IMR-90 (cell line): ENCODE measurements around the gene TRUB2. TPM values are rescaled to one million over a fixed set of nuclear protein-coding genes. Genes with fewer than 3 reads are reported as not detected.

ENCODE experiments used
- ATAC-seq: fragments of 200-7000 bp; cut with Tn5 transposase; 2 replicates; pipeline ENCODE4 v1.9.1; 2020; ENCODE audit warnings: low read depth, mild to moderate bottlenecking, moderate library complexity
- BruUV-seq: library from RNA; stranded (reverse); fragments of 400-500 nt; replicated peaks from 2 replicates; lab custom pipeline; 2021; lab: Mats Ljungman, UMichigan
- CTCF ChIA-PET: fragments of 300-600 bp; formaldehyde crosslinking; extraction: SDS; loops from one replicate; lab custom pipeline; 2021; ENCODE audit warnings: antibody characterized with exemption; lab: Yijun Ruan, JAX
- POLR2A ChIA-PET: fragments of 300-600 bp; sonication (Branson Sonifier 250); formaldehyde crosslinking; loops from one replicate; lab custom pipeline; 2022; ENCODE audit warnings: antibody characterized with exemption; ENCODE audit not compliant: unreplicated experiment; lab: Charles Lee
- DNase-seq: peaks from one replicate; pipeline ENCODE4 v3.0.0; 2013
- H2AFZ ChIP-seq: replicated peaks from 2 replicates; pipeline ENCODE3; 2013; ENCODE audit warnings: low read length, mild to moderate bottlenecking; ENCODE audit not compliant: poor library complexity
- H2AK5ac ChIP-seq: 2 replicates; pipeline ENCODE4 v1.6.1; 2013; ENCODE audit warnings: low read depth, low read length, inconsistent platforms
- H2AK9ac ChIP-seq: replicated peaks from 2 replicates; pipeline ENCODE3; 2013; ENCODE audit warnings: mild to moderate bottlenecking, low read depth, low read length, moderate library complexity; ENCODE audit not compliant: poor library complexity
- H2BK120ac ChIP-seq: 2 replicates; pipeline ENCODE4 v1.6.1; 2013; ENCODE audit warnings: low read depth, low read length, inconsistent platforms
- H2BK15ac ChIP-seq: 3 replicates; pipeline ENCODE4 v1.6.1; 2013; ENCODE audit warnings: low read depth, low read length, inconsistent platforms
- H2BK20ac ChIP-seq: 2 replicates; pipeline ENCODE4 v1.6.1; 2013; ENCODE audit warnings: low read depth, mild to moderate bottlenecking, inconsistent platforms, low read length, moderate library complexity
- H2BK5ac ChIP-seq: 2 replicates; pipeline ENCODE4 v1.6.1; 2013; ENCODE audit warnings: mild to moderate bottlenecking, low read depth, low read length, inconsistent platforms; ENCODE audit not compliant: poor library complexity, severe bottlenecking
- H3K14ac ChIP-seq: replicated peaks from 2 replicates; pipeline ENCODE4 v1.6.1; 2013; ENCODE audit warnings: low read depth, low read length, inconsistent platforms
- H3K18ac ChIP-seq: 2 replicates; pipeline ENCODE4 v1.6.1; 2013; ENCODE audit warnings: low read depth, low read length, control low read depth
- H3K23ac ChIP-seq: 2 replicates; pipeline ENCODE4 v1.6.1; 2013; ENCODE audit warnings: low read depth, low read length, inconsistent platforms
- H3K27ac ChIP-seq: 2 replicates; pipeline ENCODE4 v1.5.1; 2013; ENCODE audit warnings: mild to moderate bottlenecking, control low read depth, low read length; ENCODE audit not compliant: insufficient read depth
- H3K27me3 ChIP-seq: 2 replicates; pipeline ENCODE4 v1.6.1; 2013; ENCODE audit warnings: low read length; ENCODE audit not compliant: control insufficient read depth, insufficient read depth
- H3K36me3 ChIP-seq: 2 replicates; pipeline ENCODE4 v1.6.1; 2013; ENCODE audit warnings: low read length, mixed read lengths; ENCODE audit not compliant: control insufficient read depth, insufficient read depth
- H3K4ac ChIP-seq: 2 replicates; pipeline ENCODE4 v1.6.1; 2013; ENCODE audit warnings: low read depth, low read length, inconsistent platforms
- H3K4me1 ChIP-seq: 2 replicates; pipeline ENCODE4 v1.6.1; 2013; ENCODE audit warnings: low read length, mixed read lengths; ENCODE audit not compliant: control insufficient read depth, insufficient read depth
- H3K4me2 ChIP-seq: 2 replicates; pipeline ENCODE4 v1.6.1; 2013; ENCODE audit warnings: low read depth, mild to moderate bottlenecking, control low read depth, low read length, moderate library complexity
- H3K4me3 ChIP-seq: 2 replicates; pipeline ENCODE4 v1.5.1; 2013; ENCODE audit warnings: low read depth, mild to moderate bottlenecking, control low read depth, low read length, moderate library complexity; ENCODE audit not compliant: insufficient read depth
- H3K56ac ChIP-seq: 2 replicates; pipeline ENCODE4 v1.6.1; 2013; ENCODE audit warnings: low read length, inconsistent platforms; ENCODE audit not compliant: insufficient read depth; ENCODE audit errors: extremely low read depth
- H3K79me1 ChIP-seq, 2 experiments: 2 replicates each; pipeline ENCODE4 v1.6.1; 2013; ENCODE audit warnings: low read length in 2 of 2, inconsistent platforms in 1 of 2, low read depth in 1 of 2
- H3K9ac ChIP-seq: 2 replicates; pipeline ENCODE4 v1.6.1; 2013; ENCODE audit warnings: low read depth, low read length, control low read depth
- H3K9me1 ChIP-seq: 2 replicates; pipeline ENCODE4 v1.6.1; 2013; ENCODE audit warnings: low read length, inconsistent platforms; ENCODE audit not compliant: insufficient read depth
- H3K9me3 ChIP-seq: 2 replicates; pipeline ENCODE4 v1.6.1; 2013; ENCODE audit warnings: low read length; ENCODE audit not compliant: control insufficient read depth, insufficient read depth
- H4K20me1 ChIP-seq: 2 replicates; pipeline ENCODE4 v1.6.1; 2013; ENCODE audit warnings: low read length, inconsistent platforms; ENCODE audit not compliant: insufficient read depth
- H4K5ac ChIP-seq: 2 replicates; pipeline ENCODE4 v1.6.1; 2013; ENCODE audit warnings: mild to moderate bottlenecking, low read depth, low read length, control low read depth
- H4K8ac ChIP-seq, 2 experiments: 2 replicates each; pipeline ENCODE4 v1.6.1; 2013; ENCODE audit warnings: low read depth in 2 of 2, low read length in 2 of 2, control low read depth in 1 of 2, inconsistent platforms in 1 of 2
- H4K91ac ChIP-seq: 2 replicates; pipeline ENCODE4 v1.6.1; 2013; ENCODE audit warnings: low read depth, low read length, inconsistent platforms; ENCODE audit not compliant: insufficient read depth
- BHLHE40 ChIP-seq: fragments of 150-350 bp; IDR thresholded peaks from 2 replicates; pipeline ENCODE4 v1.6.1; 2016; ENCODE audit warnings: mild to moderate bottlenecking, low read depth, low read length
- CEBPB ChIP-seq: IDR thresholded peaks from 2 replicates; pipeline ENCODE4 v1.6.1; 2012; ENCODE audit warnings: low read depth, low read length, improper control_type of control experiment
- CHD1 ChIP-seq: IDR thresholded peaks from 2 replicates; pipeline ENCODE4 v1.6.1; 2012; ENCODE audit warnings: low read depth, low read length, improper control_type of control experiment
- FOS ChIP-seq: fragments of 150-350 bp; IDR thresholded peaks from 2 replicates; pipeline ENCODE4 v1.6.1; 2016; ENCODE audit warnings: low read depth, low read length
- MAFK ChIP-seq: IDR thresholded peaks from 2 replicates; pipeline ENCODE4 v1.6.1; 2012; ENCODE audit warnings: low read depth, low read length, improper control_type of control experiment
- MAZ ChIP-seq: IDR thresholded peaks from 2 replicates; pipeline ENCODE4 v1.6.1; 2012; ENCODE audit warnings: low read depth, mild to moderate bottlenecking, low read length, improper control_type of control experiment, moderate library complexity, borderline replicate concordance
- MXI1 ChIP-seq: IDR thresholded peaks from 2 replicates; pipeline ENCODE4 v1.6.1; 2012; ENCODE audit warnings: low read depth, mild to moderate bottlenecking, low read length, moderate library complexity, borderline replicate concordance
- POLR2A ChIP-seq: IDR thresholded peaks from 2 replicates; pipeline ENCODE4 v1.6.1; 2012; ENCODE audit warnings: mild to moderate bottlenecking, low read depth, low read length
- RAD21 ChIP-seq: IDR thresholded peaks from 2 replicates; pipeline ENCODE4 v1.6.1; 2012; ENCODE audit warnings: low read length, improper control_type of control experiment
- RCOR1 ChIP-seq: IDR thresholded peaks from 2 replicates; pipeline ENCODE4 v1.6.1; 2012; ENCODE audit warnings: mild to moderate bottlenecking, low read length, improper control_type of control experiment; ENCODE audit not compliant: insufficient replicate concordance
- RFX5 ChIP-seq: IDR thresholded peaks from 2 replicates; pipeline ENCODE4 v1.8.0; 2012; ENCODE audit warnings: low read depth, mild to moderate bottlenecking, low read length, moderate library complexity
- SMC3 ChIP-seq: fragments of 150-350 bp; IDR thresholded peaks from 2 replicates; pipeline ENCODE4 v1.6.1; 2016; ENCODE audit warnings: low read depth, mild to moderate bottlenecking, antibody characterized with exemption, low read length, moderate library complexity
- WGBS, 2 experiments: methylation state at CpG; one replicate each; pipeline versions ENCODE4 v1.1.5 to v1.1.7; 2013; ENCODE audit warnings: missing lambda C conversion rate in 2 of 2; ENCODE audit not compliant: insufficient read length in 1 of 2; ENCODE audit errors: extremely low coverage in 2 of 2; 5-methylcytosine and 5-hydroxymethylcytosine counted together
- dilution Hi-C: fragments of 300-500 bp; cut with HindIII; formaldehyde crosslinking; loops from one replicate; pipeline ENCODE4 v1.14.3; 2018; ENCODE audit warnings: low sequenced_read_pairs; ENCODE audit not compliant: unreplicated experiment
- in situ Hi-C: fragments of 300-500 bp; cut with MboI; formaldehyde crosslinking; loops from 3 replicates; pipeline ENCODE4 v1.14.3; 2019; ENCODE audit warnings: low sequenced_read_pairs, inconsistent platforms, mixed read lengths
- intact Hi-C: fragments of 100-400 bp; cut with micrococcal nuclease; formaldehyde crosslinking; loops from 2 replicates; pipeline ENCODE4 v1.10.0; 2022
- polyA plus RNA-seq, 3 experiments: library from polyadenylated mRNA; depleted of rRNA; stranded (reverse); fragments of >200 nt; gene quantifications; 2 replicates each; pipeline ENCODE4 v1.2.3, GENCODE V29; 2012; ENCODE audit warnings: low replicate concordance in 1 of 3
- total RNA-seq: library from RNA; depleted of rRNA; stranded (reverse); fragments of >200 nt; gene quantifications from 2 replicates; pipeline ENCODE4 v1.2.3, GENCODE V29; 2012
- TF ChIP-seq, protein P1 (sequence below): fragments of 150-350 bp; IDR thresholded peaks from 2 replicates; pipeline ENCODE4 v1.6.1; 2017; ENCODE audit warnings: mild to moderate bottlenecking, antibody characterized with exemption, low read length, low read depth
- TF ChIP-seq, protein P2 (sequence below): conservative IDR thresholded peaks from 2 replicates; pipeline ENCODE4 v1.5.1; 2012; ENCODE audit warnings: mild to moderate bottlenecking, low read depth, low read length, improper control_type of control experiment
- TF ChIP-seq, protein P3 (sequence below): fragments of 150-350 bp; IDR thresholded peaks from 2 replicates; pipeline ENCODE4 v1.6.1; 2016; ENCODE audit warnings: low read depth, mild to moderate bottlenecking, low read length, moderate library complexity, borderline replicate concordance

TRUB2 gene
- total and polyA plus RNA-seq, 2 of the 4 experiments (the other 2 are of a cell fraction): 18.0 to 21.3 TPM

DNA sequence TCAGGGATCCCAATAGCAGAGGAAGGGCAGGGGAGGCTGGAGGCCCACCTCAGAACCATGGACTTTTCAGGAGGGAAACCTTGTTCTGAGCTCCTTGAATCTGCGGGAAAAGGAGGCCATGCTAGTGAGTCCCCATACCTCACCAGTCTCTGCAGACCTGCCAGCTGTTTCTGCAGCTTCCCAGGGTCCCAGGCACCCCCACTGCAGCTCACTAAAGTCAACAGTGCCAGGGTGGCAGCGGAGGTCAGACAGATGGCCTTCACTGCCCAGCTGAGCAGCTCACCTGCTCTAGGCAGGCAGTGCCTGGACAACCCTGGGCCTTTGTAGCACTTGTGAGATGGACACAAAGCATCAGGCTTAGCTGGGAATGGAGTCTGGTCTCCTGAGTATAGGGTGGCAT lies 13.7 kb upstream of the TRUB2 start:
- Histone ChIP-seq H4K91ac (no peak overlapping the region), H2BK120ac (no peak overlapping the region), H3K79me1 (peaks cover 0 to 8% of the 10 kb centered on the region in 2 experiments; a peak in 2 of 4 replicates), H2AK5ac (no peak overlapping the region), H3K18ac (no peak overlapping the region), H3K4ac (no peak overlapping the region), H3K4me3 (no peak overlapping the region), H3K56ac (no peak overlapping the region), H3K27ac (no peak overlapping the region), H3K36me3 (peaks cover 20% of the 10 kb centered on the region), H2AFZ (no peak overlapping the region), H3K9me1 (peaks cover 8% of the 10 kb centered on the region), H2BK15ac (no peak overlapping the region), H3K23ac (no peak overlapping the region), H3K27me3 (no peaks in the 10 kb centered on the region), H4K20me1 (no peaks in the 10 kb centered on the region), H3K9ac (no peak overlapping the region), H2BK20ac (no peak overlapping the region), H3K14ac (no peak overlapping the region), H3K9me3 (no peaks in the 10 kb centered on the region), H3K4me2 (no peak overlapping the region), H4K8ac (no peak overlapping the region), H4K5ac (no peak overlapping the region), H3K4me1 (peaks cover 3% of the 10 kb centered on the region; the same call in 1 of the 2 replicates), H2BK5ac (no peak overlapping the region), H2AK9ac (no peak overlapping the region)
- in situ Hi-C loops (no loop called here), intact Hi-C loops (no loop called here), dilution Hi-C loops (no loop called here)
- 100% methylated on average over 1 of the region's 2 CpGs; no CpG with 5 or more reads in 1 of the 2 experiments for WGBS, 2 experiments
- ChIA-PET POLR2A (no interaction called here), CTCF (no interaction called here)
- DNase-seq: no peak
- TF ChIP-seq SMC3: no peak
- no peak for TF ChIP-seq FOS
- TF ChIP-seq RCOR1: no peak
- no peak for TF ChIP-seq CHD1
- TF ChIP-seq, protein P1, sequence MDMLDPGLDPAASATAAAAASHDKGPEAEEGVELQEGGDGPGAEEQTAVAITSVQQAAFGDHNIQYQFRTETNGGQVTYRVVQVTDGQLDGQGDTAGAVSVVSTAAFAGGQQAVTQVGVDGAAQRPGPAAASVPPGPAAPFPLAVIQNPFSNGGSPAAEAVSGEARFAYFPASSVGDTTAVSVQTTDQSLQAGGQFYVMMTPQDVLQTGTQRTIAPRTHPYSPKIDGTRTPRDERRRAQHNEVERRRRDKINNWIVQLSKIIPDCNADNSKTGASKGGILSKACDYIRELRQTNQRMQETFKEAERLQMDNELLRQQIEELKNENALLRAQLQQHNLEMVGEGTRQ: no peak
- no peak for TF ChIP-seq RFX5
- TF ChIP-seq, protein P2, sequence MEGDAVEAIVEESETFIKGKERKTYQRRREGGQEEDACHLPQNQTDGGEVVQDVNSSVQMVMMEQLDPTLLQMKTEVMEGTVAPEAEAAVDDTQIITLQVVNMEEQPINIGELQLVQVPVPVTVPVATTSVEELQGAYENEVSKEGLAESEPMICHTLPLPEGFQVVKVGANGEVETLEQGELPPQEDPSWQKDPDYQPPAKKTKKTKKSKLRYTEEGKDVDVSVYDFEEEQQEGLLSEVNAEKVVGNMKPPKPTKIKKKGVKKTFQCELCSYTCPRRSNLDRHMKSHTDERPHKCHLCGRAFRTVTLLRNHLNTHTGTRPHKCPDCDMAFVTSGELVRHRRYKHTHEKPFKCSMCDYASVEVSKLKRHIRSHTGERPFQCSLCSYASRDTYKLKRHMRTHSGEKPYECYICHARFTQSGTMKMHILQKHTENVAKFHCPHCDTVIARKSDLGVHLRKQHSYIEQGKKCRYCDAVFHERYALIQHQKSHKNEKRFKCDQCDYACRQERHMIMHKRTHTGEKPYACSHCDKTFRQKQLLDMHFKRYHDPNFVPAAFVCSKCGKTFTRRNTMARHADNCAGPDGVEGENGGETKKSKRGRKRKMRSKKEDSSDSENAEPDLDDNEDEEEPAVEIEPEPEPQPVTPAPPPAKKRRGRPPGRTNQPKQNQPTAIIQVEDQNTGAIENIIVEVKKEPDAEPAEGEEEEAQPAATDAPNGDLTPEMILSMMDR: no peak
- no peak for TF ChIP-seq MAFK
- no peak for TF ChIP-seq MXI1
- TF ChIP-seq, protein P3, sequence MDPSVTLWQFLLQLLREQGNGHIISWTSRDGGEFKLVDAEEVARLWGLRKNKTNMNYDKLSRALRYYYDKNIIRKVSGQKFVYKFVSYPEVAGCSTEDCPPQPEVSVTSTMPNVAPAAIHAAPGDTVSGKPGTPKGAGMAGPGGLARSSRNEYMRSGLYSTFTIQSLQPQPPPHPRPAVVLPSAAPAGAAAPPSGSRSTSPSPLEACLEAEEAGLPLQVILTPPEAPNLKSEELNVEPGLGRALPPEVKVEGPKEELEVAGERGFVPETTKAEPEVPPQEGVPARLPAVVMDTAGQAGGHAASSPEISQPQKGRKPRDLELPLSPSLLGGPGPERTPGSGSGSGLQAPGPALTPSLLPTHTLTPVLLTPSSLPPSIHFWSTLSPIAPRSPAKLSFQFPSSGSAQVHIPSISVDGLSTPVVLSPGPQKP: no peak
- no peak for TF ChIP-seq BHLHE40
- no peak for TF ChIP-seq POLR2A
- TF ChIP-seq CEBPB: no peak
- TF ChIP-seq MAZ: no peak
- TF ChIP-seq RAD21: no peak
- no peak for ATAC-seq
- BruUV-seq: no TSS peak
